Mesenchymal stem cell (in vitro differentiated cells and primary cell): ENCODE measurements around the gene CXCL8.

Experiments used
- DNase-seq: peaks from one replicate; pipeline ENCODE4 v3.0.0-alpha.2; 2013
- H2AFZ ChIP-seq: one replicate; pipeline ENCODE4 v1.6.1; 2013; ENCODE audit warnings: low read depth, mild to moderate bottlenecking, control low read depth, inconsistent platforms, low read length, moderate library complexity
- H2AK5ac ChIP-seq: 2 replicates; pipeline ENCODE4 v1.6.1; 2013; ENCODE audit warnings: low read length, moderate library complexity, mild to moderate bottlenecking, inconsistent platforms; ENCODE audit not compliant: severe bottlenecking
- H2BK120ac ChIP-seq: one replicate; pipeline ENCODE4 v1.6.1; 2013; ENCODE audit warnings: low read depth, mild to moderate bottlenecking, inconsistent platforms, low read length, moderate library complexity
- H2BK12ac ChIP-seq, 2 experiments: one replicate each; pipeline ENCODE4 v1.6.1; 2013; ENCODE audit warnings: inconsistent platforms in 2 of 2, low read length in 2 of 2, mild to moderate bottlenecking in 2 of 2, moderate library complexity in 2 of 2, control low read depth in 1 of 2
- H2BK15ac ChIP-seq: one replicate; pipeline ENCODE4 v1.6.1; 2013; ENCODE audit warnings: mild to moderate bottlenecking, low read depth, inconsistent platforms; ENCODE audit not compliant: poor library complexity, severe bottlenecking
- H2BK5ac ChIP-seq: 2 replicates; pipeline ENCODE4 v1.6.1; 2013; ENCODE audit warnings: low read depth, mild to moderate bottlenecking, low read length, control low read depth, inconsistent platforms; ENCODE audit not compliant: poor library complexity, severe bottlenecking
- H3K14ac ChIP-seq, 2 experiments: one replicate each; pipeline ENCODE4 v1.6.1; 2013; ENCODE audit warnings: inconsistent platforms in 2 of 2, low read length in 2 of 2, control low read depth in 1 of 2, mild to moderate bottlenecking in 1 of 2, moderate library complexity in 1 of 2
- H3K18ac ChIP-seq, 2 experiments: one replicate each; pipeline ENCODE4 v1.6.1; 2013; ENCODE audit warnings: inconsistent platforms in 2 of 2, low read length in 2 of 2, control low read depth in 1 of 2, low read depth in 1 of 2, mild to moderate bottlenecking in 1 of 2
- H3K23ac ChIP-seq, 2 experiments: one replicate each; pipeline ENCODE4 v1.6.1; 2013; ENCODE audit warnings: inconsistent platforms in 2 of 2, low read length in 2 of 2, mild to moderate bottlenecking in 2 of 2, moderate library complexity in 2 of 2, control low read depth in 1 of 2
- H3K27ac ChIP-seq: 2 replicates; pipeline ENCODE4 v1.5.1; 2013; ENCODE audit warnings: mild to moderate bottlenecking, moderate library complexity, low read length, control low read depth, inconsistent platforms; ENCODE audit not compliant: poor library complexity, severe bottlenecking
- H3K27me3 ChIP-seq, 2 experiments: 2 replicates each; pipeline versions ENCODE4 v1.6.1 to v1.7.0; 2013; ENCODE audit warnings: low read length in 2 of 2, mild to moderate bottlenecking in 2 of 2, moderate library complexity in 2 of 2, control low read depth in 1 of 2, inconsistent platforms in 1 of 2; ENCODE audit not compliant: control insufficient read depth in 1 of 2, insufficient read depth in 1 of 2
- H3K36me3 ChIP-seq, 2 experiments: 2 replicates each; pipeline versions ENCODE4 v1.6.1 to v1.7.0; 2013; ENCODE audit warnings: low read length in 2 of 2, control low read depth in 1 of 2, inconsistent platforms in 1 of 2, low read depth in 1 of 2, mild to moderate bottlenecking in 1 of 2; ENCODE audit not compliant: insufficient read depth in 2 of 2, control insufficient read depth in 1 of 2
- H3K4ac ChIP-seq, 2 experiments: one replicate each; pipeline ENCODE4 v1.6.1; 2013; ENCODE audit warnings: inconsistent platforms in 2 of 2, low read length in 2 of 2, mild to moderate bottlenecking in 2 of 2, moderate library complexity in 2 of 2, control low read depth in 1 of 2, low read depth in 1 of 2
- H3K4me1 ChIP-seq: 2 replicates; pipeline ENCODE4 v1.6.1; 2013; ENCODE audit warnings: low read depth, low read length, control low read depth; ENCODE audit not compliant: control insufficient read depth, insufficient read depth
- H3K4me2 ChIP-seq: 2 replicates; pipeline ENCODE4 v1.6.1; 2013; ENCODE audit warnings: low read length, mild to moderate bottlenecking, inconsistent platforms; ENCODE audit not compliant: poor library complexity, severe bottlenecking
- H3K4me3 ChIP-seq, 2 experiments: 2 replicates each; pipeline versions ENCODE4 v1.5.1 to v1.7.0; 2013; ENCODE audit warnings: low read length in 2 of 2, mild to moderate bottlenecking in 2 of 2, control low read depth in 1 of 2, low read depth in 1 of 2; ENCODE audit not compliant: insufficient read depth in 1 of 2
- H3K79me1 ChIP-seq: replicated peaks from 2 replicates; pipeline ENCODE4 v1.6.1; 2013; ENCODE audit warnings: mild to moderate bottlenecking, control low read depth, low read length, inconsistent platforms; ENCODE audit not compliant: poor library complexity, severe bottlenecking
- H3K9ac ChIP-seq: 2 replicates; pipeline ENCODE4 v1.7.0; 2013; ENCODE audit warnings: mild to moderate bottlenecking, low read length, moderate library complexity
- H3K9me3 ChIP-seq: 2 replicates; pipeline ENCODE4 v1.7.0; 2013; ENCODE audit warnings: mild to moderate bottlenecking, low read length; ENCODE audit not compliant: control insufficient read depth
- H4K8ac ChIP-seq: one replicate; pipeline ENCODE4 v1.6.1; 2013; ENCODE audit warnings: inconsistent platforms, mild to moderate bottlenecking, low read length, moderate library complexity
- H4K91ac ChIP-seq: one replicate; pipeline ENCODE4 v1.6.1; 2013; ENCODE audit warnings: mild to moderate bottlenecking, low read length, inconsistent platforms
- WGBS: methylation state at CpG from one replicate; pipeline ENCODE4 v1.1.7; 2013; ENCODE audit warnings: mixed read lengths; 5-methylcytosine and 5-hydroxymethylcytosine counted together

CXCL8 gene

DNA sequence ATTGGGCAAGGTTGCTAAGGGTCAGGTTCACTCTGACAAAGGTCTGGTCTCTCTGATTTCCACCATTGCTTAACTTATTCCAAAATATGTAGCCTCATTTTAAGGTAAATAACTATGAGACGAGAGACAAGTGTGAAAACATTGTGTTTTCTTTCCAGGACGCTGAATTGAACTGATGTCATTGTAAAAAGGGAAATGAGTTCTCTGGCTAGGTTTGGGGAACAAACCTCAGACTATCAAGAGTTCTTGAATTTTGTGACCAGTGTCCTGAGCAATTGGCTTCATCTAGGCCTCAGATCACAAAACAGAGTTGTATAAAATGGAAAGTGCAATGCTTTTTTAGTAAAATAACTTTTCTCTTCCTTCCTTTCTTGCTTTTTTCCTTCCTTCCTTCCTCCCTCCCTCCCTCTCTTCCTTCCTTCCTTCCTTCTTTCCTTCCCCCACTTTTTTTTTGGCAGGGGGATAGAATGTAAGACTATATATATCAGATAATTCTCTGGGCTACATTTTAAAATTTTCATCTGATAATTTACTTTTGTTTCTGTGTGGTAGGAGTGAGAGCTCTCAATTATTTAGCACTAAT is 30.8 kb upstream of the CXCL8 start:
- H3K4me3 ChIP-seq: no peak overlapping the region
- H3K79me1 ChIP-seq: no peaks in the 10 kb centered on the region
- H3K27ac ChIP-seq: no peak overlapping the region
- H3K4ac ChIP-seq: no peak overlapping the region
- no peak overlapping the region for H3K18ac ChIP-seq
- H2BK15ac ChIP-seq: no peak overlapping the region
- H2BK12ac ChIP-seq: peak overlapping the region in 1 of 2 experiments; percentile 6
- no peak overlapping the region for H3K14ac ChIP-seq
- no peak for DNase-seq
- H2BK5ac ChIP-seq: no peak overlapping the region
- no peaks in the 10 kb centered on the region for H3K9me3 ChIP-seq
- H3K4me2 ChIP-seq: no peak overlapping the region
- H3K9ac ChIP-seq: no peak overlapping the region
- no peak overlapping the region for H4K8ac ChIP-seq
- no peak overlapping the region for H3K23ac ChIP-seq
- H2AFZ ChIP-seq: no peak overlapping the region
- WGBS: 42% methylated on average over 2 of the region's 2 CpGs
- no peaks in the 10 kb centered on the region for H3K36me3 ChIP-seq
- H4K91ac ChIP-seq: no peak overlapping the region
- H2BK120ac ChIP-seq: no peak overlapping the region
- H2AK5ac ChIP-seq: no peak overlapping the region
- no peaks in the 10 kb centered on the region for H3K27me3 ChIP-seq
- peaks cover 5% of the 10 kb centered on the region for H3K4me1 ChIP-seq

DNA sequence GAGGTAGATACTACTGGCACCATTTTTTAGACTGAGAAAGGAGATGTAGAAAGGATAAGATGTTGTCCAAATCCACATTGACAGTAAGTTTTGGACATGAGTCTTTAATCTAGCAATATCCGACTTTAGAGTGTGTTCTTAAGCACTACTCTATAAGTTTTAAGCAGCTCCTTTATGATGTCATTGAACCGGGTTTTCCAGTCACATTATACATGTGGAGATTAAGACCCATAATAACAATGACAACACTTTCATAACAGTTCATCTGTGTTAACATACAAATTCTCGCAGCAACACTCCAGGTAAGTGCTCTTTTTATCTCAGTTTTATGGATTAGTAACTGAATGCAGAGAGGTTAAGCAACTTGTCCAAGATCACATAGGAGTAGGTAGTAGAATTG is 30.3 kb upstream of the CXCL8 start:
- no peak overlapping the region for H3K4ac ChIP-seq
- no peaks in the 10 kb centered on the region for H3K9me3 ChIP-seq
- H3K4me2 ChIP-seq: no peak overlapping the region
- no peak overlapping the region for H3K23ac ChIP-seq
- no peak overlapping the region for H2AFZ ChIP-seq
- no peak overlapping the region for H2BK15ac ChIP-seq
- no peak overlapping the region for H3K4me3 ChIP-seq
- no peaks in the 10 kb centered on the region for H3K79me1 ChIP-seq
- 96% methylated on average over 3 of the region's 3 CpGs for WGBS
- H3K14ac ChIP-seq: no peak overlapping the region
- no peaks in the 10 kb centered on the region for H3K27me3 ChIP-seq
- no peak overlapping the region for H3K27ac ChIP-seq
- H2BK12ac ChIP-seq: no peak overlapping the region
- H4K91ac ChIP-seq: no peak overlapping the region
- no peak overlapping the region for H3K18ac ChIP-seq
- no peak overlapping the region for H2BK120ac ChIP-seq
- no peak overlapping the region for H3K9ac ChIP-seq
- no peak overlapping the region for H2AK5ac ChIP-seq
- no peaks in the 10 kb centered on the region for H3K36me3 ChIP-seq
- peaks cover 5% of the 10 kb centered on the region for H3K4me1 ChIP-seq
- no peak for DNase-seq
- H2BK5ac ChIP-seq: no peak overlapping the region
- H4K8ac ChIP-seq: no peak overlapping the region

DNA sequence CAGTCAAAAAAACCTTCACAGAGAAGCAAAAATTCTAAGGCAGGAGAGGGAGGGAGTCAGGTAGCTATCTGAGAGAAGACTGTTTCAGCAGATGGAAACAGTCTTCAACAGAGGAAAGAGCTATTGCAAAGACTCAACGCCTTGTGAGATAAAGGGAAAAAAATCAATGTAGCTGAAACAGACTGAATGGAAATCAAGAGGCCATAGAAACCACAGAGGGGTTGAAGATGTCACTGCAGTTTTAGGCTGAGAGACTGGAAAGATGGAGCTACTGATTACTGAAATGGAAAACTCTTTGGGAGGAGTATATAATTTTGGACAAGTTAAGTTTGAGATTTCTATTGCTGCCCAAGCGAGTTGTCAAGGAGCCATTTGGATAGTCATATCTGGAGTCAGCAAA is 28.4 kb upstream of the CXCL8 start:
- Histone ChIP-seq H3K4ac (no peak overlapping the region), H2BK120ac (no peak overlapping the region), H3K14ac (no peak overlapping the region), H2AK5ac (no peak overlapping the region), H3K4me2 (no peak overlapping the region), H3K4me3 (no peak overlapping the region), H3K9ac (no peak overlapping the region), H2BK15ac (no peak overlapping the region), H3K27me3 (no peaks in the 10 kb centered on the region), H3K36me3 (no peaks in the 10 kb centered on the region), H3K4me1 (peaks cover 2% of the 10 kb centered on the region), H2BK5ac (no peak overlapping the region), H4K8ac (no peak overlapping the region), H3K18ac (no peak overlapping the region), H3K23ac (no peak overlapping the region), H4K91ac (no peak overlapping the region), H3K9me3 (no peaks in the 10 kb centered on the region), H2AFZ (no peak overlapping the region), H3K79me1 (no peaks in the 10 kb centered on the region), H3K27ac (no peak overlapping the region), H2BK12ac (no peak overlapping the region)
- 97% methylated on average over 2 of the region's 2 CpGs for WGBS
- DNase-seq: no peak

DNA sequence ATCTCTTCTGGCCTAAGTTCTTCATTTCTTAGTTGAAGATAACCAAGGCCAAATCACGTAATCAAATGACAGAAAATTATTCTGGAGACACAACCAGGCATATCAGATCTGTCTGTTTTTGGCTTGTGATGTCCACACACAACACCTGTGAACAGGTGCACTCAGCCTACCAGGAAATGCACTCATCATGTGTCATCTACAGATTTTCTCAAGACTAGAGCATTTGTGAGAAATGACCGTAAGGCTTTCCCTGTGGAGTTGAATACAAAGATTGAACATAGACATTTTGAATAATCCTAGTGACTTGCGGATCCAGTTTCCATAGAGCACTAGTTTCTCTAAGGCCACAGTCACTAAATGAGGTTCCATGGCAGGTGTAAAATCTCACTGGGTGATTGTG is 26.7 kb upstream of the CXCL8 start:
- Histone ChIP-seq H2AFZ (no peak overlapping the region), H3K36me3 (no peaks in the 10 kb centered on the region), H3K4me2 (no peak overlapping the region), H3K27ac (no peak overlapping the region), H3K27me3 (no peaks in the 10 kb centered on the region), H2BK120ac (no peak overlapping the region), H3K9ac (no peak overlapping the region), H3K79me1 (no peaks in the 10 kb centered on the region), H2AK5ac (no peak overlapping the region), H3K4me3 (no peak overlapping the region), H3K23ac (no peak overlapping the region), H3K4ac (no peak overlapping the region), H2BK12ac (no peak overlapping the region), H2BK5ac (no peak overlapping the region), H3K14ac (no peak overlapping the region), H2BK15ac (no peak overlapping the region), H4K8ac (no peak overlapping the region), H4K91ac (no peak overlapping the region), H3K9me3 (no peaks in the 10 kb centered on the region), H3K4me1 (no peaks in the 10 kb centered on the region), H3K18ac (no peak overlapping the region)
- no peak for DNase-seq
- 95% methylated on average over 3 of the region's 3 CpGs for WGBS
